Naive B cell (primary cell): Measurements from ENCODE around the gene MYADML2. TPM values are rescaled to one million over a fixed set of nuclear protein-coding genes. Genes with fewer than 3 reads are reported as not detected.

Experiments used
- ATAC-seq, 2 donors: fragments of 150-1000 bp; cut with Tn5 transposase; 2 replicates each; pipeline ENCODE4 v1.10.0; 2021; ENCODE audit warnings: low read depth in 2 of 2, mild to moderate bottlenecking in 2 of 2, moderate library complexity in 2 of 2
- DNase-seq: peaks from one replicate; pipeline ENCODE4 v3.0.0; 2022
- H3K27ac Mint-ChIP-seq, 6 donors: one replicate each; pipeline ENCODE4 v1.8.0; 2020 to 2022; ENCODE audit warnings: mild to moderate bottlenecking in 6 of 6, mixed read lengths in 6 of 6, moderate library complexity in 5 of 6, inconsistent platforms in 2 of 6
- H3K27me3 Mint-ChIP-seq, 3 donors: one replicate each; pipeline ENCODE4 v1.8.0; 2021 to 2022; ENCODE audit warnings: mixed read lengths in 3 of 3, mild to moderate bottlenecking in 1 of 3
- H3K36me3 Mint-ChIP-seq, 2 donors: one replicate each; pipeline ENCODE4 v1.8.0; 2020 to 2022; ENCODE audit warnings: mixed read lengths in 2 of 2, inconsistent platforms in 1 of 2, mild to moderate bottlenecking in 1 of 2
- H3K4me1 Mint-ChIP-seq, 3 donors: one replicate each; pipeline ENCODE4 v1.8.0; 2020 to 2022; ENCODE audit warnings: mixed read lengths in 3 of 3, inconsistent platforms in 1 of 3, mild to moderate bottlenecking in 1 of 3, moderate library complexity in 1 of 3
- H3K4me3 Mint-ChIP-seq, 8 donors: one replicate each; pipeline ENCODE4 v1.8.0; 2020 to 2022; ENCODE audit warnings: mild to moderate bottlenecking in 8 of 8, mixed read lengths in 8 of 8, moderate library complexity in 8 of 8, inconsistent platforms in 2 of 8
- H3K9me3 Mint-ChIP-seq, 7 donors: one replicate each; pipeline ENCODE4 v1.8.0; 2020 to 2022; ENCODE audit warnings: mixed read lengths in 7 of 7, mild to moderate bottlenecking in 5 of 7, inconsistent platforms in 2 of 7, moderate library complexity in 1 of 7
- polyA plus RNA-seq, 6 donors: library from polyadenylated mRNA; unstranded; fragments of 300-500 nt; fragmentation: Illumina TruSeq; gene quantifications; one replicate each; pipeline ENCODE4 v1.2.3, GENCODE V29; 2021; ENCODE audit warnings: low read depth in 6 of 6

MYADML2 gene
- polyA plus RNA-seq, 6 donors from 2014 or later: not detected

GRCh38 chr17:81917565-81918332, 29.3 kb downstream of the MYADML2 start, which contains the start of gene SIRT7:
Gene SIRT7, minus strand, starts transcription at chr17:81918176. Its CDS starts 45 bp downstream, at chr17:81918131.
- H3K4me3 Mint-ChIP-seq: peak within 1 kb of the TSS; percentile 87 to 97 (median 91)
- ATAC-seq: peak; percentile 91 to 92
- H3K9me3 Mint-ChIP-seq: no peaks in the 10 kb centered on the region
- peak within 1 kb of the TSS; percentile 44 to 90 (median 87) for H3K27ac Mint-ChIP-seq
- DNase-seq: peak; percentile 78
- no peaks in the 10 kb centered on the region for H3K27me3 Mint-ChIP-seq
- H3K4me1 Mint-ChIP-seq: peaks cover 30 to 36% (median 33%) of the 10 kb centered on the region in 3 donors
- H3K36me3 Mint-ChIP-seq: no peaks in the 10 kb centered on the region

- peak overlapping the region; percentile 72 to 91 (median 88) for H3K4me3 Mint-ChIP-seq
- ATAC-seq (no peak), DNase-seq (no peak)
- H3K9me3 Mint-ChIP-seq: no peaks in the 10 kb centered on the region
- H3K27ac Mint-ChIP-seq: no peak overlapping the region
- H3K27me3 Mint-ChIP-seq: no peaks in the 10 kb centered on the region
- peaks cover 26 to 41% (median 33%) of the 10 kb centered on the region in 3 donors for H3K4me1 Mint-ChIP-seq
- no peaks in the 10 kb centered on the region for H3K36me3 Mint-ChIP-seq
These were observed 30.6 kb downstream of the MYADML2 start for GRCh38 chr17:81916234-81917001.

- Mint-ChIP-seq H3K4me3 (peak overlapping the region in 3 of 8 donors; percentile 32 to 91 (median 59)), H3K36me3 (no peaks in the 10 kb centered on the region), H3K27ac (peak overlapping the region in 1 of 6 donors; percentile 57), H3K9me3 (no peaks in the 10 kb centered on the region), H3K27me3 (no peaks in the 10 kb centered on the region), H3K4me1 (peaks cover 26 to 41% (median 34%) of the 10 kb centered on the region in 3 donors)
- no peak for DNase-seq
- ATAC-seq: no peak
These were observed 31.7 kb downstream of the MYADML2 start for GRCh38 chr17:81915331-81915730.

GRCh38 chr17:81914103-81914850, 32.8 kb downstream of the MYADML2 start:
- Mint-ChIP-seq H3K4me1 (peaks cover 26 to 37% (median 34%) of the 10 kb centered on the region in 3 donors), H3K4me3 (peak overlapping the region in 2 of 8 donors; percentile 16 to 24), H3K9me3 (no peaks in the 10 kb centered on the region), H3K27ac (no peak overlapping the region), H3K27me3 (no peaks in the 10 kb centered on the region), H3K36me3 (no peaks in the 10 kb centered on the region)
- ATAC-seq: no peak
- no peak for DNase-seq

GRCh38 chr17:81913394-81914102, 33.5 kb downstream of the MYADML2 start:
- H3K9me3 Mint-ChIP-seq: no peaks in the 10 kb centered on the region
- H3K4me3 Mint-ChIP-seq: peak overlapping the region in 4 of 8 donors; percentile 7 to 83 (median 40)
- H3K27ac Mint-ChIP-seq: peak overlapping the region in 3 of 6 donors; percentile 1 to 32 (median 24)

GRCh38 chr17:81912441-81913309, 34.4 kb downstream of the MYADML2 start:
- Mint-ChIP-seq H3K4me3 (peak overlapping the region in 7 of 8 donors; percentile 26 to 83 (median 65)), H3K4me1 (peaks cover 17 to 25% (median 23%) of the 10 kb centered on the region in 3 donors), H3K27ac (peak overlapping the region in 3 of 6 donors; percentile 24 to 42 (median 32)), H3K9me3 (no peaks in the 10 kb centered on the region), H3K36me3 (no peaks in the 10 kb centered on the region), H3K27me3 (no peaks in the 10 kb centered on the region)
- ATAC-seq: no peak
- no peak for DNase-seq

More at GRCh38 chr17:81913394-81914102, 33.5 kb downstream of the MYADML2 start:
- Mint-ChIP-seq H3K27me3 (no peaks in the 10 kb centered on the region), H3K4me1 (peaks cover 26 to 32% (median 30%) of the 10 kb centered on the region in 3 donors), H3K36me3 (no peaks in the 10 kb centered on the region)
- ATAC-seq (no peak), DNase-seq (no peak)

GRCh38 chr17:81911969-81912368, 35.1 kb downstream of the MYADML2 start:
- Mint-ChIP-seq H3K27ac (peak overlapping the region in 1 of 6 donors; percentile 43), H3K4me3 (peak overlapping the region; percentile 61 to 88 (median 74)), H3K9me3 (no peaks in the 10 kb centered on the region), H3K4me1 (peaks cover 14 to 20% (median 18%) of the 10 kb centered on the region in 3 donors), H3K27me3 (no peaks in the 10 kb centered on the region), H3K36me3 (no peaks in the 10 kb centered on the region)
- no peak for DNase-seq
- no peak for ATAC-seq

GRCh38 chr17:81911277-81911961, 35.6 kb downstream of the MYADML2 start, which contains the start of gene PCYT2:
Gene PCYT2, minus strand, starts transcription at chr17:81911399. Its CDS starts 44 bp downstream, at chr17:81911355.
- ATAC-seq: peak; percentile 92 to 93
- peak within 1 kb of the TSS; percentile 25 to 89 (median 75) for H3K27ac Mint-ChIP-seq
- H3K9me3 Mint-ChIP-seq: no peaks in the 10 kb centered on the region
- H3K27me3 Mint-ChIP-seq: no peaks in the 10 kb centered on the region
- peak; percentile 89 for DNase-seq
- H3K4me3 Mint-ChIP-seq: peak within 1 kb of the TSS; percentile 76 to 91 (median 87)
- peaks cover 10 to 16% (median 13%) of the 10 kb centered on the region in 3 donors for H3K4me1 Mint-ChIP-seq
- no peaks in the 10 kb centered on the region for H3K36me3 Mint-ChIP-seq

- Mint-ChIP-seq H3K9me3 (no peaks in the 10 kb centered on the region), H3K36me3 (no peaks in the 10 kb centered on the region), H3K27me3 (no peaks in the 10 kb centered on the region), H3K4me3 (peak overlapping the region; percentile 75 to 91 (median 87)), H3K4me1 (peaks cover 5 to 13% (median 9%) of the 10 kb centered on the region in 3 donors), H3K27ac (peak overlapping the region in 2 of 6 donors; percentile 67 to 83)
- ATAC-seq: peak in 1 of 2 donors; percentile 17
- no peak for DNase-seq
These were observed 36.2 kb downstream of the MYADML2 start for GRCh38 chr17:81910840-81911276.

- Mint-ChIP-seq H3K9me3 (no peaks in the 10 kb centered on the region), H3K27ac (peak overlapping the region in 5 of 6 donors; percentile 63 to 89 (median 83)), H3K4me3 (peak overlapping the region; percentile 75 to 91 (median 87)), H3K4me1 (peaks cover 2 to 8% (median 5%) of the 10 kb centered on the region in 3 donors), H3K27me3 (no peaks in the 10 kb centered on the region), H3K36me3 (no peaks in the 10 kb centered on the region)
- ATAC-seq (no peak), DNase-seq (no peak)
These were observed 36.8 kb downstream of the MYADML2 start for GRCh38 chr17:81909966-81910839.
